ENCODE data around the gene LRFN2. TPM values are rescaled to one million over a fixed set of nuclear protein-coding genes. Genes with fewer than 3 reads are reported as not detected.

Gene LRFN2
- total RNA-seq, 1 donor from 2014 or later: not detected

GRCh38 chr6:40529040-40529439, 58.1 kb downstream of the LRFN2 start:
- no peak overlapping the region for H3K4me3 ChIP-seq
- peaks cover 65% of the 10 kb centered on the region for H3K27me3 ChIP-seq (ENCODE audit: low read depth)

GRCh38 chr6:40528051-40528450, 59.1 kb downstream of the LRFN2 start:
- no peak for DNase-seq
- Histone ChIP-seq H3K4me1 (no peaks in the 10 kb centered on the region), H3K27ac (replicated peaks) (no peak overlapping the region), H3K36me3 (no peaks in the 10 kb centered on the region), H3K4me3 (no peak overlapping the region), H3K9me3 (replicated peaks) (no peaks in the 10 kb centered on the region), H3K27me3 (ENCODE audit: low read depth) (peaks cover 72% of the 10 kb centered on the region)
- no peak for TF ChIP-seq CTCF (IDR thresholded peaks at IDR 0.05; ENCODE audit: borderline replicate concordance)
- intact Hi-C loops (cut with micrococcal nuclease): no loop called here

More at GRCh38 chr6:40529040-40529439, 58.1 kb downstream of the LRFN2 start:
- no peak for DNase-seq
- H3K36me3 ChIP-seq: no peaks in the 10 kb centered on the region
- no peaks in the 10 kb centered on the region for H3K9me3 ChIP-seq (replicated peaks)
- no peaks in the 10 kb centered on the region for H3K4me1 ChIP-seq
- intact Hi-C loops (cut with micrococcal nuclease): no loop called here
- TF ChIP-seq CTCF (IDR thresholded peaks at IDR 0.05; ENCODE audit: borderline replicate concordance): no peak
- no peak overlapping the region for H3K27ac ChIP-seq (replicated peaks)

- Histone ChIP-seq H3K4me3 (no peak overlapping the region), H3K27ac (replicated peaks) (no peak overlapping the region), H3K27me3 (ENCODE audit: low read depth) (peaks cover 68% of the 10 kb centered on the region), H3K4me1 (peaks cover 6% of the 10 kb centered on the region), H3K36me3 (no peaks in the 10 kb centered on the region), H3K9me3 (replicated peaks) (no peaks in the 10 kb centered on the region)
- intact Hi-C loops (cut with micrococcal nuclease): no loop called here
- no peak for TF ChIP-seq CTCF (IDR thresholded peaks at IDR 0.05; ENCODE audit: borderline replicate concordance)
- no peak for DNase-seq
Measured at GRCh38 chr6:40526036-40526435, 61.1 kb downstream of the LRFN2 start.

GRCh38 chr6:40524797-40525585, 62.2 kb downstream of the LRFN2 start:
- Histone ChIP-seq H3K36me3 (no peaks in the 10 kb centered on the region), H3K4me1 (peaks cover 13% of the 10 kb centered on the region), H3K27ac (replicated peaks) (no peak overlapping the region), H3K4me3 (no peak overlapping the region), H3K9me3 (replicated peaks) (no peaks in the 10 kb centered on the region), H3K27me3 (ENCODE audit: low read depth) (peaks cover 63% of the 10 kb centered on the region)
- DNase-seq: no peak
- intact Hi-C loops (cut with micrococcal nuclease): no loop called here
- no peak for TF ChIP-seq CTCF (IDR thresholded peaks at IDR 0.05; ENCODE audit: borderline replicate concordance)

GRCh38 chr6:40523505-40524172, 63.5 kb downstream of the LRFN2 start:
- no peak for TF ChIP-seq CTCF (IDR thresholded peaks at IDR 0.05; ENCODE audit: borderline replicate concordance)
- no peaks in the 10 kb centered on the region for H3K9me3 ChIP-seq (replicated peaks)
- no peak overlapping the region for H3K27ac ChIP-seq (replicated peaks)
- intact Hi-C loops (cut with micrococcal nuclease): no loop called here
- no peak overlapping the region for H3K4me3 ChIP-seq
- peaks cover 63% of the 10 kb centered on the region for H3K27me3 ChIP-seq (ENCODE audit: low read depth)
- H3K36me3 ChIP-seq: no peaks in the 10 kb centered on the region
- H3K4me1 ChIP-seq: peaks cover 13% of the 10 kb centered on the region
- DNase-seq: no peak

All from left ventricle myocardium inferior (tissue), 1 donor.